Fibroblast of skin of scalp (primary cell): Measurements from ENCODE around the gene CPZ.
A peak's percentile ranks its signal among the peaks of the same experiment; 100 is the strongest.

Experiments
- DNase-seq: peaks from one replicate; pipeline ENCODE4 v3.0.0-alpha.2; 2013

CPZ gene

GRCh38 chr4:8595237-8596087 is 2.9 kb downstream of the CPZ start:
- no peak for DNase-seq

- no peak for DNase-seq
These were observed 4.3 kb downstream of the CPZ start for GRCh38 chr4:8596891-8597290.

GRCh38 chr4:8597319-8597718 is 4.8 kb downstream of the CPZ start:
- no peak for DNase-seq

- DNase-seq: no peak
These were observed 5.2 kb downstream of the CPZ start for GRCh38 chr4:8597791-8598190.

- DNase-seq: no peak
These were observed 6.0 kb downstream of the CPZ start for GRCh38 chr4:8598391-8599090.

DNA sequence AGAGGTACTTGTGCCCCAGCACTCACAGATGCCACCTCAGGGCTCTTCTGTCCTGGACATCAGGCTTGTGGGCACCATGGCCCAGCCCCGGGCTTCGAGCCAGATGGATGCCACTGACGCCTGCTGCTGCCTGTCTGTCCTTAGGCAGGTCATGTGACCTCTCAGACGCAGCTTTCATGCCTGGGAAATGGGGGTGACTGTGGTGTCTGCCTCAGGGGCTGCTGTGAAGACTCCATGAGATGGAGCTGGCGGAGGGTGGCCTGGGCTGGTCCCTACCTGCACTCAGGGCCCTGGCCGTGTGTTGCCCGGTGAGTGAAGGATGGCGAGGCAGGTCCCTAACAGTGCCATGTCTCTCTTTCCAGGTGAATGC is 6.5 kb downstream of the CPZ start:
- DNase-seq: no peak

GRCh38 chr4:8599657-8600056 is 7.1 kb downstream of the CPZ start:
- DNase-seq: peak; percentile 95

GRCh38 chr4:8600266-8600665 is 7.7 kb downstream of the CPZ start:
- DNase-seq: no peak

GRCh38 chr4:8600686-8601085 is 8.1 kb downstream of the CPZ start:
- DNase-seq: no peak

- no peak for DNase-seq
These were observed 8.5 kb downstream of the CPZ start for GRCh38 chr4:8601086-8601485.

GRCh38 chr4:8601556-8601955 is 9.0 kb downstream of the CPZ start:
- DNase-seq: no peak

DNA sequence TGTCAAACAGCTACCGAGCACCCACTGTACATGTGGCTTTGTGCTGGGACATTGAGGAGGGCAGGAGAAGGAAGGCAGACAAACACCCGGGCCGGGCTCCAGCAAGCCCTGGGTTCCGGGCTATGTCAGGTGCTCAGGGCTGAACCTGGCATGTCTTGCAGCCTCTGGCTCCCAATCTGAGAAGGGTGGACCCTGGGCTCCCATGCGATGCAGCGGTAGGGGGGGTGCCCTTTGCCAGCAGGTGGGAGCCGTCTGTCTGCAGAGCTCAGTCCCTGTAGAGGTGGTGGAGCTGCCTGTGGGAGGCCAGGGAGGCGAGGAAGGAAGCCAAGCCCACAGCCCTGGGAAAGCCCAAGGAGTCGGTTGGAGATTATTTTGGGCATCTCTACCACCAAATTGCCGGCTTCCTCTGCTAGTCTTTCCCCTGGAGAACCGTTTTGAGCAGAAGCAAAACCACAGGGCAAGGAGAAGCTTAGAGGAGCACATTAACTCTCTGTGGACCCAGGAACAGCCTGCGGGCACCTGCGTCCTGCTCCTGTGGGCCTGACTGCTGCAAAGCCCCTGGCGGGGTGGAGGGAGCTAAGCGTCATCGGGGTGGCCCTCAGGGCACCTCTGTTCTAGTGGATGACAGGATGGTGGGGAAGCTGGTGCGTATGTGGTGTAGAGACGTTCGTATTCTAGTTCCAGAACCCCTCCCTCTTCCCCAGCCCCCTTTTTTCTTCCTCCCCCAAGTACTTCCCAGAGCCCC is 10.3 kb downstream of the CPZ start:
- DNase-seq: no peak

DNA sequence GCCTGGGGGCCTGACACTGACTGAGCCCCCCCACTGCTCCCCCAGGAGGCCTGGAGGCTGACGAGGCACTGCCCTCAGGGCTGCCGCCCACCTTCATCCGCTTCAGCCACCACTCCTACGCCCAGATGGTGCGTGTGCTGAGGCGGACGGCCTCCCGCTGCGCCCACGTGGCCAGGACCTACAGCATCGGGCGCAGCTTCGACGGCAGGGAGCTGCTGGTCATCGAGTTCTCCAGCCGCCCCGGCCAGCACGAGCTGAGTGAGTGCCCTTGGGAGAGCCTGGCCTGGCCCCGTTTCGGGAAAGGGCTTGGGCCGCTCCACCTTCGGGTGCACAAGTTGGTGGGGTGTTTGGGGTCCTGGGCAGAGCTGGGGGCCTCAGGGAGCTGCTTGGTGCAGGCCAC is 11.4 kb downstream of the CPZ start:
- no peak for DNase-seq

DNA sequence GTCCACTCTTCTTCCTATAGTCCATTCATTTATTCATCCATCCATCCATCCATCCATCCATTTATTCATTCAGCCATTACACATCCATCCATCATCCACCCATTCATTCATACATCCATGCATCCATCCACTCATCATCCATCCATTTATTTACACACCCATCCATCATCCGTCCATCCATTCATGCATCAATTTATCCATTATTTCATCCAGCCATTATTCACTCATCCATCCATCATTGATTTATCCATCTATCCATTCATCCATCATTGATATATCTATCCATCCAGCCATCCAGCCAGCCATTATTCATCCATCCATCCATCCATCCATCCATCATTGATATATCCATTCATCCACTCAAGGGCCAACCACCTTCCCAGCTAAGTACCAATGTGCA is 12.7 kb downstream of the CPZ start:
- no peak for DNase-seq

GRCh38 chr4:8606476-8606875 is 13.9 kb downstream of the CPZ start:
- DNase-seq: no peak

- no peak for DNase-seq
These were observed 14.4 kb downstream of the CPZ start for GRCh38 chr4:8606966-8607365.

DNA sequence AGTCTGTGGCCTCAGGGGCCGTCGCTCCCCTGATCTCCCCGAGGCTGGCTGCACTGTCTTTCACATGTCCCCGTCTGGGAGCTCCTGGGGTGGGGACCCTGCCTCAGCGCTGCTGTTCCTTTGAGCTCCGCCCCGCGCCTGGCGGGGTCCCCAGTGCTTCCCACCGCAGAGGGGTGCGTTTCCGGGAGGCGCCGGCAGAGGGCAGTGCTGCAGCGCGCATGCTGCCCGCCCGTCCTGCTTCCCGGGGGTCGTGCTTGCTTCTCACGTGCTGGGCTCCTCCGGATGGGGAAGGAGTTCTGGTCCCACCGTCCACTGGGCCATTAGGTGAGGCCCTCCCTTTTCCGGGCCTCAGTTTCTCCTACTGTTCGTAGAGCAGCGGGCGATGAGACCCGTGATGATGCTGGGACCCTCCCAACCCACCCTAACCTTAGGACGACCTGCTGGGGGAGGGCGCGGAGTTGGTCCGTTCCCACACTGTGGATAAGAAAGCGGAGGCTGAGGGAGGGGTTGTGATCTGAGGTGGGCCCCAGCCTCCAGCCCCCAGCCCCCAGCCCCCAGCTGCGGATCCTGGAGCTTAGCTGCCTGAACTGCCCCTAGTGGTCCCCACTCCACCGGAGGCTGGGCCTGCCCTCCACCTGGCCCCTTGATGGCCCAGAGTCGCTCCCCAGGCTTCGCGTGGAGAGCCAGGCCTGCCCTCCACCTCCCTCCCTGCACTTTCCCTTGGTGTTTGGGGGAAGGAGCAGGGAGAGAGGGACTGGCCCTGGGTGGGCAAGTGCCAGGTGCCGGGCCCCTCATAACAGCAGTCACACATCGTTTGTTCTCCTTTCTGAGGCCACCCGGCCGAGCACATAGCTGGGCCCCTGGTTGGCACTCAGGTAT is 15.3 kb downstream of the CPZ start:
- DNase-seq: peak; percentile 26

DNA sequence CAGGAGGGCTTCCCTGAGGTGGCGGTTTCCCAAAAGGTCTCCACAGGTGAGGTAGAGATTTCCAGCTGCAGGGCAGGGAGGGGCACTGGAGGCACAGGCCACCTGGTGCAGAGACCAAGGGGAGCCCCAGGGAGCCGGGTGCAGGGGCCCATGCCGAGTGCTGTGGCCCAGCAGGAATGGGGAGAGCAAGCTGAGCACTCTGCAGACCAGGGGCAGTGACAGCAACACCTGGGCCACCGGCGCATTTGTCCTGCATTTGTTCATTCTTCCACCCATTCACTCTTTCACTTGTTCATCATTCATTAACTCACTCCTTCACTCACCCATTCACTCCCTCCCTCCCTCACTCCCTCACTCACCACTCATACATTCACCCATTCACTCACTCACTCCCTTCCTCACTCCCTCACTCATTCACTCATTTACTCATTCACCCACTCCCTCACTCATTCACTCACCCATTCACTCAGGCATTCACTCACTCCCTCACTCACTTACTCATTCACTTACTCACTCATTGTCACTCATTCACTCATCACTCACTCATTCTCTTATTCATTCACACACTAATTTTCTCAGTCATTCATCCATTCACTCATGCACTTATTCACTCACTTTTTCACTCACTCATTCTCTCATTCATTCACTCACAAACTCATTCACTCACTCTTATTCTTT is 16.3 kb downstream of the CPZ start:
- no peak for DNase-seq

DNA sequence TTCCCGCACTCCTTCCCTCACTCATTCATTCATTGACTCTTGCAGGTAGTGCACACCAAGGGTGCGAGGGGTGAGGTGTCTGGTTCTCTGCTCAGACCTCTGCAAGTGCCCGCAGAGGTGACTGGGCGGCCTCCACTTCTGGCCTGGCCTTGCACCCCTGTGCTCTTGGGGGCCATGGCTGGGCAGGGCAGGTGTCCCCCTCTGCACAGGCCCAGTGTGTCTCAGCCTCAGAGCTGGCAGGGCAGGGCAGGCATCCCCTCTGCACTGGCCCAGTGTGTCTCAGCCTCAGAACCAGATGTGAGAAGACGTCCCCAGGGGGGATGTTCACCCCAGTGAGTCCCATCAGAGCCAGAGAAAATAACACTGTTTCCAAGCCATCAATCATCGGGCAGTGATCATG is 16.8 kb downstream of the CPZ start:
- no peak for DNase-seq

DNA sequence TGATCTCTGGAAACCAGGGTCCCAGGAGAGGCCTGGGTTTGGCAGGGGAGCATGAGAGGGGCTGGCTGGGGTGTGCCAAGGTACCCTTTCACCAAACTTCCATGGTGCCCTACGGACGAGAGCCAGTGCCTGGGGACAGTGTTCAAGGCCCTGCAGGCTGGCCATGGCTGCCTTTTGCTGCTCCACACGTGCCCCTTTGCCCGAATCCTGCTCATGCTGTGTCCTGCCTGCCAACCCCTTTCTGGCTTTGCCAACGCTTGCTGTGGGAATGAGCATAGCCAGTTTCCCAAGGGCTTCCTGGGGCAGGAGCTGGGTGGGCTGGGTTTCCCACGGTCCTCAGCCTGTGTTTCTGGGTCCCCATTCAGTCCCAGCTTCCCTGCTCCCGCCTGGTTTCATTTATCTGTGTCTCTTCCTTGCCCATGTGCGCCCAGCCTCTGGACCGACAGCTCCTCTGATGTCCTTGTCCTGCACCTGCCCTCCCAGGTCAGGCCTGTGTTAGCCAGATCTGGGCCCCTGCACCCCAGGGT is 17.3 kb downstream of the CPZ start:
- DNase-seq: no peak

DNA sequence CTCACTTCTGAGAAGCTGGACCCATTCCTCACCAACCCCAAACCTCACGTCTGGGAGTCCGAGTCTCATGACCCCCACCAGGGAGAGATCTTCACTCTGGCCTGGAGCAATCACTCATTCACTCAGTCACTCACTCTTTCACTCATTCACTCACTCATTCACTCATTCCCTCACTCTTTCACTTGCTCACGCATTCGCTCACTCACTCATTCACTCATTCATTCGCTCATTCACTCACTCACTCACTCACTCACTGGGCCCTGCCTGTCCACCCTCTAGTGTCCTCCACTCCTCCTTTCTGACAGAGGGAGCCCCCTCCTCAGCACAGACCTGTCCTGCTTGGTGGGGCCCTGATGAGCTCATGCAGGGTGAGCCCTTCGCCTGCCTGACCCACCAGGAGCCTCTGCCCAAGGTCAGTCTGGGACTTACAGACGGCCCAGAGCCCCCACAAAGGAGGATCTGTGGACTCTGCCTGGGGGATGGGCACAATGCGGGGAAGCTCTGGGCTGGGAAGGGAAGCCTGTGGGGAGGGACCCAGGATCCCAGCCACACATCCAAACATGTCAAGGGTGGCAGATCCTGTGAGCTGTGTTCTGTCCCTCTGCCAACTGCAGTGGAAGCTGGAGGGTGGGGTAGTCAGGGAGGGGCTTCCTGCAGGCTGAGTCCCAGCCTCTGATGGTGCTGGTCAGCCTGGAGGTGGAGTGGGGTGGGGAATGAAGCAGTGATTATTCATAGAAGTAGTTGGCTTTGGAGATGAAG is 18.5 kb downstream of the CPZ start:
- no peak for DNase-seq
